GM12872 (cell line): ENCODE data around the gene ABCC2.

Source experiments
- CTCF ChIP-seq: IDR thresholded peaks from 3 replicates; pipeline ENCODE4 v1.5.1; 2011; ENCODE audit warnings: low read depth, mild to moderate bottlenecking, low read length, moderate library complexity; ENCODE audit not compliant: insufficient read depth

ABCC2 gene

GRCh38 chr10:99787782-99788445 lies 5.5 kb downstream of the ABCC2 start:
- TF ChIP-seq CTCF = no peak

DNA sequence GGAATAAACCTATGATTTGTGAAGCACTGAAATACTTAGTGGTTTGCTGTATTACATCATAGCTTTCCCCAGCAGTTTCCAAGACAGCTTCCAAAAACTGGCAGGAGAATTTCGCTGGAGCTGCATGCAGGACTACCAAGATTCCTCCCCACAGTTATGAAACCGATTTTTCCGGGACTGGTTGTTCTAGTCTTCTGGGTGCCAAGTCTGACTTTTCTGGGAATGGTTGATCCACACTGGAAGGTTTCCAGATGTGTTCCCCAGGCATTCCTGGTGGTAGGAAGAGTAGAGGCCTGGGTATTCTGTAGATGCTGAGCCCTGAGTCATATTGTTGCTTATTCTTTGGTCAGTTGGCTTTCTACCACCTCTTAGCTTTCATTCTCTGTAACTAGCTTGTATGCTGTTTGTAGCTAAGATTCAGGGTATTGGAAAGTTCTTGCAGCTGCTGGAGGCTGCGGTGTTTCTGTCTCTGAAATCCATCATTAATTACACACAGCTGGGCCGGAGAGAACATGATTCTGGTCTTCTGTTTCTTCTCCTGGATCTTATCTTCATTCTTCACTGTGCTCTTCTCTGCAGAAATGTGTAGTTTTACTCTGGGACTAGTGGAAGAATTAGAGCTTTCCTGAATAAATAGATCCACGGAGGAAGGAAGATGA lies 6.3 kb downstream of the ABCC2 start:
- TF ChIP-seq CTCF = no peak

- no peak for TF ChIP-seq CTCF
These were observed 9.4 kb downstream of the ABCC2 start for GRCh38 chr10:99791831-99792230.

DNA sequence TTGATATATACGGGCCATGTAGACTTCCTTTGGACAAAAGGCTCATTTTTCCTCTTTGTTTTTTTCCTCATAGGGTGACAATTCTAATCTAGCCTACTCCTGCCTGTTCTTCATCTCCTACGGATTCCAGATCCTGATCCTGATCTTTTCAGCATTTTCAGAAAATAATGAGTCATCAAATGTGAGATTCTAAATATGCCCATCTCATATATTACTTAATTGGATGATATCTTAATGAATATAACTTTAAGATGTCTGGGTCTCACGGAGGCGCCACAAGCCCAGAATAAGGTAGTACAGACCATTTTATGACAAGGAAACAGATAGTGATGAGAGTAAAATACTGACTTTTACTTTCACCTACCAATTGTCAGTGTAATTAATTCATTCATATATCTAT lies 11.4 kb downstream of the ABCC2 start:
- no peak for TF ChIP-seq CTCF

GRCh38 chr10:99796928-99797327 lies 14.5 kb downstream of the ABCC2 start:
- TF ChIP-seq CTCF = no peak

- no peak for TF ChIP-seq CTCF
These were observed 15.6 kb downstream of the ABCC2 start for GRCh38 chr10:99798031-99798430.

- no peak for TF ChIP-seq CTCF
These were observed 16.5 kb downstream of the ABCC2 start for GRCh38 chr10:99798920-99799319.

- no peak for TF ChIP-seq CTCF
These were observed 17.2 kb downstream of the ABCC2 start for GRCh38 chr10:99799613-99800012.
